PFSK-1 (cell line): ENCODE results near the gene RASSF1.

ENCODE experiments used
- POLR2AphosphoS5 ChIP-seq: IDR thresholded peaks from 2 replicates; pipeline ENCODE4 v1.6.1; 2012; ENCODE audit warnings: low read depth, mild to moderate bottlenecking, control low read depth, low read length, moderate library complexity
- SIN3A ChIP-seq: IDR thresholded peaks from 2 replicates; pipeline ENCODE4 v1.6.1; 2012; ENCODE audit warnings: mild to moderate bottlenecking, low read length, moderate library complexity, borderline replicate concordance; ENCODE audit not compliant: insufficient read depth
- TAF1 ChIP-seq: IDR thresholded peaks from 2 replicates; pipeline ENCODE4 v1.6.1; 2012; ENCODE audit warnings: low read length, control low read depth, borderline replicate concordance; ENCODE audit not compliant: insufficient read depth
- TF ChIP-seq, protein P1 (sequence below), 2 experiments: IDR thresholded peaks; 2 replicates each; pipeline versions ENCODE4 v1.6.1 to v1.8.0; 2011 to 2012; ENCODE audit warnings: low read depth in 2 of 2, low read length in 2 of 2, control low read depth in 1 of 2, inconsistent platforms in 1 of 2, mild to moderate bottlenecking in 1 of 2, moderate library complexity in 1 of 2; ENCODE audit not compliant: insufficient read depth in 1 of 2

DNA sequence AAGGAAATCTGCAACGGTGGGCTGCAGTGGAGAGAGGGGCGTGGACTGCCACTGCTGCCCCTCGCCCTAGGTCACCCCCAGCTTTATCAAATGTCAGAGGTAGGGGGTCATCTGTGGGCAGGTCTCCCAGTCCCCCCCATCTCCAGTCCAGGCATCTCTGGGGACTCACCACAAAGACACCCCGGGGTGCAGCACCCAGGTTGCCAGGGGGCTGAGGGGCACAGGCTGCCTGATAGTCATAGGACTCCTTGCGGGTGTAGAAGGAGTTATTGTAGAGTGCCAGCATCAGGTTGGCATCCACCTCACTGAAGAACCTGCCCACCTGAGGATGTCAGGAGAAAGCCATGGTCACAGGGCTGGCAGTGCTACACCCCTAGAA lies 25.2 kb upstream of the RASSF1 start:
- TF ChIP-seq, protein P1, sequence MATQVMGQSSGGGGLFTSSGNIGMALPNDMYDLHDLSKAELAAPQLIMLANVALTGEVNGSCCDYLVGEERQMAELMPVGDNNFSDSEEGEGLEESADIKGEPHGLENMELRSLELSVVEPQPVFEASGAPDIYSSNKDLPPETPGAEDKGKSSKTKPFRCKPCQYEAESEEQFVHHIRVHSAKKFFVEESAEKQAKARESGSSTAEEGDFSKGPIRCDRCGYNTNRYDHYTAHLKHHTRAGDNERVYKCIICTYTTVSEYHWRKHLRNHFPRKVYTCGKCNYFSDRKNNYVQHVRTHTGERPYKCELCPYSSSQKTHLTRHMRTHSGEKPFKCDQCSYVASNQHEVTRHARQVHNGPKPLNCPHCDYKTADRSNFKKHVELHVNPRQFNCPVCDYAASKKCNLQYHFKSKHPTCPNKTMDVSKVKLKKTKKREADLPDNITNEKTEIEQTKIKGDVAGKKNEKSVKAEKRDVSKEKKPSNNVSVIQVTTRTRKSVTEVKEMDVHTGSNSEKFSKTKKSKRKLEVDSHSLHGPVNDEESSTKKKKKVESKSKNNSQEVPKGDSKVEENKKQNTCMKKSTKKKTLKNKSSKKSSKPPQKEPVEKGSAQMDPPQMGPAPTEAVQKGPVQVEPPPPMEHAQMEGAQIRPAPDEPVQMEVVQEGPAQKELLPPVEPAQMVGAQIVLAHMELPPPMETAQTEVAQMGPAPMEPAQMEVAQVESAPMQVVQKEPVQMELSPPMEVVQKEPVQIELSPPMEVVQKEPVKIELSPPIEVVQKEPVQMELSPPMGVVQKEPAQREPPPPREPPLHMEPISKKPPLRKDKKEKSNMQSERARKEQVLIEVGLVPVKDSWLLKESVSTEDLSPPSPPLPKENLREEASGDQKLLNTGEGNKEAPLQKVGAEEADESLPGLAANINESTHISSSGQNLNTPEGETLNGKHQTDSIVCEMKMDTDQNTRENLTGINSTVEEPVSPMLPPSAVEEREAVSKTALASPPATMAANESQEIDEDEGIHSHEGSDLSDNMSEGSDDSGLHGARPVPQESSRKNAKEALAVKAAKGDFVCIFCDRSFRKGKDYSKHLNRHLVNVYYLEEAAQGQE (IDR thresholded peaks at IDR 0.05; ENCODE audit: insufficient read depth in 1 of 2, low read depth in 2 of 2, low read length in 2 of 2), result no peak
- TF ChIP-seq TAF1, result no peak
- no peak for TF ChIP-seq POLR2AphosphoS5
- TF ChIP-seq SIN3A, result no peak
